GM19193 (cell line): ENCODE data around the gene GSTM3.

Experiments used
- POLR2A ChIP-seq: IDR thresholded peaks from 4 replicates; pipeline ENCODE4 v1.6.1; 2011; ENCODE audit not compliant: insufficient read depth, insufficient read length; ENCODE audit errors: extremely low read depth

GSTM3 gene

GRCh38 chr1:109757936-109758786 lies 17.3 kb upstream of the GSTM3 start:
- no peak for TF ChIP-seq POLR2A

- TF ChIP-seq POLR2A, result no peak
Observed at GRCh38 chr1:109756848-109757521, 16.1 kb upstream of the GSTM3 start.

DNA sequence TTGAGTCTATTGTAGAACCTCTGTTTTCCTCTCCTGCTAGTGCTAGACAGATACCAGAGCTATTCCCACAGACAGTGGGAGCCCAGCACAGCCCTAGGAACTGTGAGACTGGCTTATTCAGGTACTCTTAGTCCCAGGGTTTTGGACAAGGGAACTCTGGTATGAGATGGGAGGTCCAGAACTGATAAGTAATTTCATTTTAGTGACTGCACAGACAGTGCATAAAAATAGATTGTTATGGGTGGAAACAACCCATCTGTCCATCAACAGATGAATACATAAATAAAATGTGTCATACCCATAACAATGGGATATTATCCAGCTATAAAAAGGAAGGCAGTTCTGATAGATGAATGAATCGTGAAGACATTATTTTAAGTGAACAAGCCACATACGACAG lies 13.9 kb upstream of the GSTM3 start:
- no peak for TF ChIP-seq POLR2A

- no peak for TF ChIP-seq POLR2A
Observed at GRCh38 chr1:109751531-109752260, 10.9 kb upstream of the GSTM3 start.

DNA sequence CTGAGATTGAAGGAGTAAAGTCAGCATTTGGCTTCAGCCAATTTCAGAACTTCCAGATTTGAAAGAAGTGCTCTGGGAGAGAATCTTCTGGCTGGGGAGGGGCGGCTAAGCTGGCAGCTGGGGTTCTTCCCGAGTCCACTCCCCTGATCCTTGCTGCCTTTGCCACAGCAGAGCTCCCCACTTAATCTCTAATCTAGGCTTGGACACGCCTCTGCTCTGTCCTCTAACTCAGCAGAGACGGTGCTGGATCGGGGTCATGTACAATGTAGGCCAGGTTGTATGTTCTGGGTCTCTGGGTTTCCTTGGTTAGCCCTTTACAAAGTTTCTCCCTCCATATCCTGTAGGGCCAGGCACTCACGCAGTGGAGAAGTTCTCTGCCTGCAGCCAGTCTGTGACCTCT lies 10.1 kb upstream of the GSTM3 start:
- TF ChIP-seq POLR2A, result no peak

- no peak for TF ChIP-seq POLR2A
Observed at GRCh38 chr1:109750241-109750882, 9.5 kb upstream of the GSTM3 start.

- no peak for TF ChIP-seq POLR2A
Observed at GRCh38 chr1:109749221-109749620, 8.4 kb upstream of the GSTM3 start.

- no peak for TF ChIP-seq POLR2A
Observed at GRCh38 chr1:109739738-109740614, 862 bp downstream of the GSTM3 start.

DNA sequence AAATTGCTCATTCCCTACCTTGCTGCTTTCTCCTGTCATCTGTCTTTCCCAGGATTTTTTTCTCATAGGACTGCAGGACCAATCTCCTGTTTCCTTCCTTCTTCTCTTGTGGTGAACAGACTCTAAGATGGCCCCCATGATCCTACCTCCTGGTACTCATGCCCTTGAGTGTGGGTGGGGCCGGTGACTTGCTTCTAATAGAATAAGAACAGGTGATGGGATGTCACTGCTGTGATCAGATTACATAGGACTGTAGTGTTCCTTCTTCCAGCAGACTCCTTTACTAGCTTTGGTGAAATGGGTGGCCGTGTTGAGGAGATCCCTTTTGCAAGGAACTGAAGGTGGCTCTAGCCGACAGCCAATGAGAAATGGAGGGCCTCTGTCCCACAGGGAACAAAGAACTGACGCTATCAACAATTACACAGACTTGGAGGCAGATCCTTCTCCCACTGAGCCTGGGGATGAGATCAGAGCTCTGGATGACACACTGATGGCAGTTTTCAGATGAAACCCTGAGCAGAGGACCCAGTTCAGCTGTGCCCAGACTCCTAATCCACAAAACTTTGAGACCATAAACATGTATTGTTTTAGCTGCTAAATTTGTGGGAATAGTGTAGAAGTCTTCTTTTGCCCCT lies 7.5 kb downstream of the GSTM3 start:
- TF ChIP-seq POLR2A, result no peak

DNA sequence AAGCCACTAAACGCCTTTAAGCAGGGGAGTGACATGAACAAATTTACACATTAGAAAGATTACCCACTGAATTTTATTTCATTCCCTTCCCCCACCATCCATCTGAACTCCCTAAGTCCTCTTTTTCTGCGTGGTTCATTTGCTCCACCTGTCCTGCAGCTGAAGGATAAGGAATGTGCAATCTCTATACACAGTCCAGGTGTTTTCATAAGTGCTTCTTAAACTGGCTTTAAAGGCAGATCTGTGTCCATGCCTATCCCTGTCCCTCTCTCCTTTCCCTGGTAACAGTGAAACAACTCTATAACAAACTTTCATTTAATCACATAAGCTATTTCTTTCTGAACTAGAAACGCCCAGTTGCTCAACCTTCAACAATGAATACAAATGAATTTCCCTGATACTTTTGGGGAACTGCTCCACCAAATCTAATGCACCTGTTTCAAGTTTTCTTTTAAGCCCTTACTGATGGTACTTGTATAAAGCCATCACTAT lies 8.4 kb downstream of the GSTM3 start:
- no peak for TF ChIP-seq POLR2A

- no peak for TF ChIP-seq POLR2A
Observed at GRCh38 chr1:109730666-109731065, 10.2 kb downstream of the GSTM3 start.

GRCh38 chr1:109728870-109729269 lies 12.0 kb downstream of the GSTM3 start:
- no peak for TF ChIP-seq POLR2A

GRCh38 chr1:109726728-109727373 lies 14.0 kb downstream of the GSTM3 start:
- TF ChIP-seq POLR2A, result no peak
